Fibroblast of skin of left quadriceps (primary cell): ENCODE data around the gene MINAR1.

Experiments
- DNase-seq, 2 experiments: peaks; one replicate each; pipeline ENCODE4 v3.0.0-alpha.2; 2013; ENCODE audit warnings: low read depth in 2 of 2

Gene MINAR1

DNA sequence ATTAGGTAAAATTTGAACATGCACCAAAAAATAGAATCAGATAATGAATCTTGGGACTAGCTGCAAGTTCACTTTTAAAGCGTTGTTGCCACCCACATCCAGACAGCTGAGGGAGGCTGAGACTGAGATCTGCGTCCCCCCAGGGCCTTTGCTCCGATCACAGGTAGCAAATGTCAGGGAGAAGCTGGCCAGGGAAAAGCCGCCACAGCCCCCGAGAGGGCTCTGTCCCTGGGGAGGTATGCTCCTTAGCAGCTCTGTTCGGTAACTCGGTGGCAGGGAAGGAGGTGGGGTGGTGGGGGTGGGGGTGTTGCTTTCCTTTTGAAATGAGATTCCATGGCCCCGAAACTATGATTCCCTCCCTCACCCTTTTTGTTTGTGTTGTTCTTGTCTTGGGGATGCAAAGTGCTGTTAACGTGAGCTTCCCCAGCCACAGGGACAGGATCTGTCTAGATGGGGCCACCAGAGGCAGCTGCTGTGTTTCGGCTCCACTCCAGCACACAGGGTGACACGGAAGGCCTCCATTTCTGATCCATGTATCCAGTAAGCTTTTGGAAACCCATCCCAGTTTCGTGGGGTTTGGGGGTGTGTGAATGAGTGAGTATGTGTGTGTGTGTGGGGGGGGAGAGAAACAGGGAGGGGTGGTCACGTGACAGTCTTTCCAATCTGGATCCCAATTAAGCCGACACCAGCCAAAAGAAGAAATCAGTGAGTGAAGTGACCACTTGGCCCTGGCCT lies 1.1 kb upstream of the MINAR1 start:
- DNase-seq: no peak

DNA sequence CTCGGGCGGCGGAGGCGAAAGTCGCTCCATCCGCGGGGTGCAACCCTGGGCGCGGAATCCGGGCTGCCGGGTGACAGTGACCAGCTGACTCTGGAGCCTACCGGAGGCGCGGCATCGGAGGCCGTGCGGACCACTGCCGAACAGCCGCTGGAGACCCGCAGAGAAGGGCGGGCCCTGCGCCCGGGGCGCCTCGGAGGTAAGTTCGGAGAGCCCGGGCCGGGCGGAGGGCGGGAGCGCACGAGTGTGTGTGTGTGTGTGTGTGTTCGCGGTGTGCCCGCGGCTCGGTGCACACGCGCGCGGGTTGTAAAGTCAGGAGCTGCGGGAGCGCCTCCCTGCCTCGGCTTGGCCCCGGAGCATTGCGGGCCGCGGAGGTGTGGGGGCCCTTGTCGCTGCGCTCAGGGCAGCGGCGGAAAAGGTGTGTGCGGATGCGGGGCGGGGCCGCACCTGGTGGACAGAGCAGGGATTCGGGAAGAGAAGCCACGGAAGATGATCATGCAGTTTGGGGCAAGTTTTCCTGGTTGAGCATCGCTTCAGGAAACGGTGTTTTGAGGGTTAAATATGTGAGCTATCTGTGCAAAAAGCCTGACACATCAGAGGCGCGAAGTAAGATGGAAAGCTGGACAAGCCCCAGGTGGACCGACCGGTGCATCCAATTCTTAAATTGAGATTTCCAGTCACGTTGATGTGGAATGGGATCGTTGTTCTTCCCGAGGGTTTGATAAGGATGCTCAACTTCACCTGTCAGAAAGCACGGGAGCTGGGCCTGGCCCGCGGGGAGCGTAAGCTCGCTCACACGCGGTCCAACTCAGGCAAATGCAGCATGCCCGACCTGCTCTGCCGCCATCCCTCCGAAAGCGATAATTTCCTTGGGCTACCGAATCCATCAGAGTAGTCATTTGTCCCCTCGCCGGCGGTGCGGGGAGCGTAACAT lies 474 bp downstream of the MINAR1 start:
- DNase-seq: no peak

DNA sequence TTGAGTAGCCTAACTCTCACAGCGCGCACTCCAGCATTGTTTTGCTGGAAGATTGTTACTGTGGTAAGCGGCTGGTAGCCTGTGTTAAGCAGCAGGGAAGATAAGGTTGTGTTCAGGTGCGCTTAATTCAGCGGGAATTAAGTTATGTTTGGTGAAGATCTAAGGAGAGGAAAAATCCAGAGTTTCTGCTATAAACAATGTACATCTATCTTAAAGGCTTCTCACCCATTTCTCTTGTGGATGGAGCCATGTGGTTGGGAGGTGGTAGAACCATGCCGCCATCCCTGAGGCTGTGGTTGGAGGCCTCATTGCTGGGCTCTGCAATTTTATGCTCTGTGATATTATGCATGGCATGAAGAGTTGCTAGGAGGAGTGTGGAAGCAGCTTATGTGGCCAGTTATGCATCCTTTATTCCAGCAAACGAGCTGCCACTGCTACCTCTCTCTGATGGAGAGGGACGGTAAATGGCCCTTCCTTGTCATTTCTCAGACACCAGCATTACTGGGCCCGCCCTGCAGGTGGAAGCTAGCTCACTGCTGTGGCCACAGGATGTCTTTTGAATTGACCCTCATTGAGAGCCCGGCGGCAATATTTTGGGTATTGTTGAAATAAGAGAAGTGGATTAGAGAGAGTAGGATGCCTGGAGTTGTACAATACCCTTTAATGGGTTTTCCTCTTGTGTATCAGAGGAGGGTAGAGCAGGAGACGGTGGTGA lies 1.3 kb downstream of the MINAR1 start:
- no peak for DNase-seq

DNA sequence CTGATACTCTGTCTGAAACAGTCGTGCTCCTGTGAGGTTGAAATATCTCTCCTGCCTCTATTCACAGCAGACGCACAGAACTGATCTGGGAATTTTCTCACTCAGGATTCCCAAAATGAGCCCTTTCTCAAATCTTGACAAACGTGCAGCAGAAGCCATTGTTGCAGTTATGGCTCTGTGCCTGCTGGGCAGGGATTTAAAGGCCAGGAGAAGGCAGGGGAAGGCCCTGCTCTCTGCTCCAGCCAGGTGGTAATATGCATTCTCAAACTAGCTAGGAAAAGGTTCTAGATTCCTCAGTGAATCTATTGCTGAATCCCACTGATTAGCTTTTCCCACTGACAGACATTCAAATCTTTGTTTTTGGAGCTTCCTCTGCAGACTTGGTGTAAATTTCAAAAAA lies 2.2 kb downstream of the MINAR1 start:
- DNase-seq: no peak

DNA sequence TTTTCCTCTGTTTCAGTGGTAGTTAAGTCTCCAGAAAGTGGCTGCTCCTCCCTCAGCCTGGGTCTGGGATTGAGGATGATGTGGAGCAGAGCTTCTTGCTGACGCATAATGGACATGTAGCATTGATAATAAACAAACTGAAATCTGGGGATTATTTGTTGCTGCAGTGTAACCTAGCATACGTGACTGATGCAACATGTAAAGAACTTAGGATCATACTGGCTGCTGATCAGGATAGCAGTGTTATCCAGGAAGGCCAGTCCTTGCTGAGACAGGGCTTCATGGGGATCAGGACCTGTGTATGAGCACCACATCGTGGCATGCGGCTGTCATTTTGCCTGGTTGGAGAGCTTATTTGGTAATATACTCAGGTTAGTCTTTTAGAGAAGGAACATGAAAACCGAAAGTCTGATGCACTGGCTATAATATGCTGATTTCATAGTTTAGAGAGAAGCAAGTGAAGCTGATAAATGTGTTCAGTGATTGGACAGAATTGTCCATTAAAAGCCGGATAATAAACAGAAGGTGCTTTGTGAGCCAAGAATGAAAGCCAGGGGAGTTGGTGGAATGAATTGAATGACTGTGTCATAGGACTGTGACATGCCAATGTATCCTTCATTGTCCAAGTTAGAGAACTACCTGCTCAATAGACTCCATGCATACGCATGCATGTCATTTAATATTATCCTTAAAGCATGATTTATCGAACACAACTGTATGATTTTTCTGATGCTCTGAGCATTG lies 4.1 kb downstream of the MINAR1 start:
- DNase-seq: no peak

DNA sequence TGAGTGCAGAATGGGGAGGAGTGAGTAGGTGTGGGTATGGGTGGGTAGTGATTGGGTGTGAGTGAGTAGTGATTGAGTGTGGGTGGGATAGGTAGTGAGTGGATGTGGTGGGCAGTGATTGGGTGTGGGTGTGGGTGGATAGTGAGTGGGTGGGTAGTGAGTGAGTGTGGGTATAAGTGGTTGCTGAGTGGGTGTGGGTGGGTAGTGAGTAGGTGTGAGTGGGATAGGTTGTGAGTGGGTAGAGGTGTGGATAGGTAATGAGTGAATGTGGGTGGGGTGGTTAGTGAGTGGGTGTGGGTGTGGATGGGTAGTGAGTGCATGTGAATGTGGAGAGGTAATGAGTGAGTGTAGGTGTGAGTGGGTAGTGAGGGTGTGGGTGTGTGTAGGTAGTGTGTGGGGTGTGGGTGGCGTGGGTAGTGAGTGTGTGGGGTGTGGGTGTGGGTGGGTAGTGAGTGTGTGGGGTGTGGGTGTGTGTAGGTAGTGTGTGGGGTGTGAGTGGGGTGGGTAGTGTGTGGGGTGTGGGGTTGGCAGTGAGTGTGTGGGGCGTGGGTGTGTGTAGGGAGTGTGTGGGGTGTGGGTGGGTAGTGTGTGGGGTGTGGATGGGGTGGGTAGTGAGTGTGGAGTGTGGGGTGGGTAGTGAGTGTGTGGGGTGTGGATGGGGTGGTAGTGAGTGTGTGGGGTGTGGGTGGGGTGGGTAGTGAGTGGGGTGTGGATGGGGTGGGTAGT lies 5.3 kb downstream of the MINAR1 start:
- DNase-seq: no peak

DNA sequence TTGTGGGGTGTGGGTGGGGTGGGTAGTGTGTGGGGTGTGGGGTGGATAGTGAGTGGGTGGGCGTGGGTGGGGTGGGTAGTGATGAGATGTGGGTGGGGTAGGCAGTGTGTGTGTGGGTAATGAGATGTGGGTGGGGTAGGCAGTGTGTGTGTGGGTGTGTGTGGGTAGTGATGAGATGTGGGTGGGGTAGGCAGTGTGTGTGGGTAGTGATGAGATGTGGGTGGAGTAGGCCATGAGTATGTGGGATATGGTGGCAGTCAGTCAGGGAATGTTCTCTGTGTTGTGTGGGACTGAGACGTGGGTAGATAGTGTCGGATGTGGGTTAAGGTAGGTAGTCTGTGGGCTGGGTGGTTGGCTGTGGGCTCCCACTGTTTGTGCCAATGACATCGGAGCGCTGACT lies 7.1 kb downstream of the MINAR1 start:
- DNase-seq: no peak

DNA sequence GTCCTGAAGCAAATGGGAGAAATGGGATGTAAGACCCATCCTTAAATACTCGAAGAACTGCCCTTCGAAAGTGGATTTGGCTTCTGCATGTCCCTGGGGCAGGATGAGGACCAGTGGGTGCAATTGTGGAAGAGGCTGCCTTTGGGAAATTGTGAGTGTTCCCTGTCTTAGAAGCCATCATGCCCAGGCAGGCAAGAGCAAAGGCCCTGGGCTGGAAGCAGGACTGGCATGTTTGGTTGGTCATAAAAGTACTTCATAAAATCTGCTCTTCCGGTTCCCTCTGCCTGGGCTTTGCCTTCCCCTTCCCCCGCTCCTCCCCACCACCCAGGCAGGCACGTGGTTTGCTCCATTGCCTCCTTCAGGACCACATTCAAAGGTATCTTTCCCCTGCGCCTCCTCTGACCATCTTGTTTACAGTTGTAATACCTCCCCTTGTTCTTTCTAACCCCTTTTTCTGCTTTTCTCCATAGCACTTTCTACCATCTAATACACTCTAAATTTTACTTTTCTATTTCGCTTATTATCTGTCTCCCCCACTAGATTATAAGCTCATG lies 8.3 kb downstream of the MINAR1 start:
- no peak for DNase-seq

DNA sequence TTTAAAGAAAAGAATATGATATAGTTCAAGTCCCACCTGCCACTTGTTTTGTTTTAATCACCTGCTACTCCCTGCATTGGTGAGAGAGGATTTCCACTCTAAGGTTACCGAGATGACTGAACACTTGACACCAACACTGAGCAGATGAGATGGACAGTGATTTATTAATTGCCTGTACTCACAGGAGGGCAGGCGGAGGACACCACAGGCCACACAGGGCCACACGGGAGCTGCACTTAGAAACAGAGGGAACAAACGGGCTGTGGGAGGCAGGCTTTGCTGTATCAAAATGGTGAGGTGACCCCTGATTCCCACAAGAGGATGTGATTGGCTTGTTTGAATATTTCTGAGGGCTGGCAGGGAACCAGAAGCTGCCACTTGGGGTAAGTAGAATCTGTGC lies 10.8 kb downstream of the MINAR1 start:
- no peak for DNase-seq

DNA sequence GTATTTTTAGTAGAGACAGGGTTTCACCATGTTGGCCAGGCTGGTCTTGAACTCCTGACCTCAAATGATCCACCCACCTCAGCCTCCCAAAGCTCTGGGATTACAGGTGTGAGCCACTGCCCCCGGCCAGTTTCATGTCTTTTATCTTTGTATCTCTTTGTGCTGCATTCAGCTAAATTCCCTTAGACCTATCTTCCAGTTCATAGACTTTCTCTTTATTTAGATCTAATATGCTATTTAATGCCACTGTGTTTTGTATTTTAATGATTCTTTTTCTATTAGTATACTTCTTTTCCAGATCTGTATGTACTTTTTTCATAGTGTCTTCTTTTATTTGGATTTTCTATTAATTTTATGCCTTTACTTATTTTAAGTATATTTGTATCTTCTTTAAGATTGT lies 14.9 kb downstream of the MINAR1 start:
- no peak for DNase-seq

DNA sequence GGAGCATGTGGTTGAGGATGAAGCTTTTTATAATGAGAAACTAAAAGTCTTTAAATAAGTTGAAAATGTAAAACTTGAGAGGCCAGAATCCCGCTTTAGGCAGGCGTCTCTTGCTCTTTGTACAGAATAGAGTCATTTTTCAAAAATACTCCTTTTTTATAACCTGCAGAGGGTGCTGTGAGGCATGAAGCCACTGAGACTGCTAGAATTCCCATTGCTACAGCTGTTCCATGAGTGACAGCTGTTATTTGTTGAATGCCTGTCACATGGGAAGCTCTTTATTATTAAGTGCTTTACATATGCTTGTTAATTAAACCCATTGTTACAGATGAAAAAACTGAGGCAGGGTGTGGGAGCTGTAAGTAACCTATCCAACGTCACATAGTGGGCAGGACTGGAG lies 18.5 kb downstream of the MINAR1 start:
- no peak for DNase-seq

DNA sequence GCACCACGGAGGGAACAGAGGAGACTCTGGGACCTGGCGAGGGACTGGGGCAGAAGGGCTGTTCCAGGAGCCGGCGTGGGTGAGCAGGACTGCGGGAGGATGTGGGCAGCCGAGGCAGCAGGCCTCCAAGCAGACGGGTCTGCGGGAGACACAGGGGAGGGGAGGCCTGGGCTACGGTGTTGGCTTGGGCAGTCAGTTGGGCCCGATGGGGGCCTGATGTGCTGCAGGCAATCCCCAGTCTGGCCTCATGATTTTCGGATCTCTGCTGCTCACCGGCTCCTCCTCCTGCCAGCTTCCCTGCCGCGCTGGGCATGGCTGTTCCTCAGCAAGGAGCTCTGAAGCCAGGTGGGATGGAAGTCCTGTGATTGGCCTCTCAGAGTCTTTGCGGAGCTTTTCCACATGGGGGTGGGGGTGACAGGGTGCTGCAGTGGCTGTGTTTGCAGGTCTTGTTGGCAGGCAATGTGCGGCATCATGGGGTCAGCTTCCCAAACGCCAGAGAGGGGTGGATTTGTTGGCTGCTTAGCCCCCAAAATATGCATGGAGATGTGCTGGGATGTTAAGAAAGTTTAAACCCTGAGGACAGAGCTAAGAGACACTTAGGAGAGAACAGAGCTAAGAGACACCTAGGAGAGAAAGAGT lies 19.3 kb downstream of the MINAR1 start:
- DNase-seq: no peak

DNA sequence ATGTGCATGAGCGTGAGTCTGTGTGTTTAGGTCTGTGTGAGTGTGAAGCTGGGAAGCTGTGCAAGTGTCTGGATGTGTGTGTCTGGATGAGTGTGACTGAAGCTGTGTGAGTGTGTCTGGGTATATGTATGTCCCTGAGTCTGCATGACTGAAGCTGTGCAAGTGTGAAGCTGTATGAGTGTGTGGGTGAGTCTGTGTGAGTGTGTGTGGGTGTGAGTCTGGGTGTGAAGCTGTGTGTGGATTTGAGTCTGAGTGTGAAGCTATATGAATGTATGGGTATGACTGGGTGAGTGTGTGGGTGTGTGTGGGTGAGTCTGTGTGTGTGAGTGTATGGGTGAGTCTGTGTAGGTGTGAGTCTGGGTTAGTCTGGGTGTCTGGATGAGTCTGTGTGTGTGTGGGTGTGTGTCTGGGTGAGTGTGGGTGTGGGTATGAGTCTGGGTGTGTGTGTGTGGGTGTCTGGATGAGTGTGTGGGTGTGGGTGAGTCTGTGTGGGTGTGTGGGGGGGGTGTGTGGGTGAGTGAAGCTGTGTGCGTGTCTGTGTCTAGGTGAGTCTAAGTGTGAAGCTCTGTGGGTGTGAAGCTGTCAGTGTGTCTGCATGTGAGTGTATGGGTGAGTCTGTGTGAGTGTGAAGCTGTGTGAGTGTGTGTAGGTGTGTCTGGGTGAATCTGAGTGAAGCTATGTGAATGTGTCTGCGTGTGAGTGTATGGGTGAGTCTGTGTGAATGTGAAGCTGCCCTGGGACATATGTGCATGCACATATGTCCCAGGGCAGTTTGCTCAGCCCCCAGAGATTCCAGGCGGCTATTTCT lies 20.3 kb downstream of the MINAR1 start:
- DNase-seq: no peak

DNA sequence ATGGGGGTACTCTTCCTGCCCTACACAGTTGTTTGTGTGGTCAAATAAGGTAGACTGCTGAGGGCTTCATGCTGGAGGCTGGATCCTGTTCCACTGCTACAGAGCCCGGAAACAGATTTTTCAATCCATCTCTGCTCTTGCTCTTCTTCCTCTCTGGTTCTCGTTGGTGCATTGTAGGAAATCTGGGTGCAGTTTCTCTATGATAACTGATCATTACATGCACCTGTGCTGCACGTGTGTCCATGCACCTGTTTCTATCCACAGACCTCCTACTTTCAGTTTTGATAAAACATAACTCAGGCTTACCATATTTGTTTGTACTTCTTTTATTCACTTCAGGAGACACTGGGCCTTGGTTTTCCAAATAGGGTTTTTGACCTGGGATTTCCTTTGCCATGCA lies 21.3 kb downstream of the MINAR1 start:
- DNase-seq: no peak

DNA sequence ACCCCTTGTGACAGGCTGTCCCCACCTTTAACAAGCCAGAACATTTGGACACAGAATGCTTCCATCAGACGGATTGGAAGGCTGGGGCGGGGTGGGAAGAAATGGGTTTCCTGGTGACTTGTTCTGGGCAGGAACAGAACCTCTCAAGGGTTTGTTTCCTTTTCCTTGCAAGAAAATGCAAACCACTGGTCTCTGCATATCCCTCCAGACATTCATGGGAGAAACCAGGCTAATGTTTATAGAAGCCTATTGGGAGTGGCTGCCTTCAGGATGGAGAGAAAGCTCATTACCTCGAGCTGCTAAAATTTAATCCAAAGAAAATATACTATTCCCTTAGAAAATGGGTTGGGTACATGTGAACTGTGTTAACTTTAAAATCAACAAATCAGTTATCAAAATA lies 21.9 kb downstream of the MINAR1 start:
- DNase-seq: no peak

DNA sequence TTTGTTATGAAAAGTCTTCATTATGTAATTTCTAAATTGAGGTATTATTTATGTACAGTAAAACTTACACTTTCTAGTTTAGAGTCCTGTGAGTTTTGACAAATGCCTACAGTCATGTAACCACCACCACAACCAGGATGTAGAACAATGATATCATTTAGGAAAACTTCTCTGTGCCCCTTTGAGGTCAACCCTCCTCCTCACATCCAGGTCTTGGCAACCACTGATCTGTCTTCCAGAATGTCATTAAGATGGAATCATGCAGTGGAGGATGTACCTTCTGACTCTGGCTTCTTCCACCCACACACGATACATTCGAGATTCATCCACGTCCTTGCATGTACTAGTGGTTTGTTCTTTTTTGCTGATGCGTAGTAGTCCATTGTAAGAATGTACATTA lies 23.2 kb downstream of the MINAR1 start:
- no peak for DNase-seq

DNA sequence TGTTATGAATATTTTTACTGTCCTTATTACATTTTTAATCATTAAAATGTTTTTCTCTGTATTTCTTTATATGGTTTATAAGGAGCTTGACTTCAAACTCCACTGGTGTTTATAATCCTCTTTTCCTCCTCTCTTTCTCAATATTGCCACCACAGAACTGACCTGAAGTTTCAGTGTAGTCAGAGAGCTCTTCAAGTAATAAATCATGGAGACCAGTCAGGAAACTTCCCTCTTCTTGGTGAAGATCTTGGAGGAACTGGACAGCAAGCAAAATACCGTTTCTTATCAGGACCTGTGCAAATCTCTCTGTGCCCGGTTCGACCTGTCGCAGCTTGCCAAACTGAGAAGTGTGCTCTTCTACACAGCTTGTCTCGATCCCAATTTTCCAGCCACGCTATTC lies 23.8 kb downstream of the MINAR1 start:
- no peak for DNase-seq

DNA sequence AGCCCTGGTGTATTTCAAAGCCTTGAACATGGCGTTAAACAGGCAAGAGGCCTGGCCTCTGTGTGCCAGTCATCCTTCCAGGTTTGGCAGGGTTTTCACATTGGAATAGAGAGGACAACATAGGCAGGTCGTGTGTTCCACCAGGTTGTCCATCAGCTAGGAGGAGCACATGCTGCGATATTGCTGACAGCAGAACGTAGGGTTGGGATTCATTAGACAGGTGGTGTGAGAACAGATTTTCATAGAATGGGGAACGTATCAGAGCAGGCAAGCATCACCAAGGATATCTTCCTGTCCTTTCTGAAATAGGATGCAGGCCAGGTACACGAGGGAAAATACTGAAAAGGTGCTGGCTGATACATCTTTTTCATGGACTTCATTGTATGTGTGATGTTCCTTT lies 26.4 kb downstream of the MINAR1 start:
- DNase-seq: no peak

DNA sequence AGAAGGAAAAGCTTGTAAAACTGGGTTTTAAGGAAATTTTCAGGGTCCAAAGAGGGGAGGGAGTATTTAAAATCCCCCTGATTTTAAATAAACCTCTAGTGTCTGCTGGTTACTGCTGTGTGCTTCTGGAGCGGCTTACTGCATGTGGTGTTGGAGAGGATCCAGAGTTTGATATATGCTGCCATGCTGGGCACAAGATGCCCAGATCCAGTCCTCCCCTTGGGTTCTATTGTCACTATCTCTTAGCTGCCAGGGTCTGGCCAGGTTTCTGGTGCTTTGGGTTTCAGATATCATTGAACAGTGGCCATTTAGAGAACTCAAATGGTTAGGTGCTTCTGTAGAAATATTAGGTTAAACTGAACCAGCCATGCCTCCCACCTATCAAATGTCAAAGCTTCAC lies 27.5 kb downstream of the MINAR1 start:
- DNase-seq: no peak
